HL-60 (cell line): Measurements from ENCODE around the gene HMOX2.

Source experiments
- GABPA ChIP-seq: IDR thresholded peaks from 2 replicates; pipeline ENCODE4 v1.6.1; 2012; ENCODE audit warnings: low read depth
- POLR2AphosphoS5 ChIP-seq: IDR thresholded peaks from 2 replicates; pipeline ENCODE4 v1.6.1; 2012; ENCODE audit warnings: low read depth
- SPI1 ChIP-seq: IDR thresholded peaks from 2 replicates; pipeline ENCODE4 v1.6.1; 2012; ENCODE audit warnings: low read depth, mild to moderate bottlenecking, borderline replicate concordance
- TF ChIP-seq, protein P1 (sequence below): IDR thresholded peaks from one replicate; pipeline ENCODE4 v1.5.1; 2011; ENCODE audit warnings: low read length, control low read depth, inconsistent platforms; ENCODE audit not compliant: insufficient read depth
- TF ChIP-seq, protein P2 (sequence below): IDR thresholded peaks from 2 replicates; pipeline ENCODE4 v1.6.1; 2012; ENCODE audit warnings: low read depth; ENCODE audit not compliant: insufficient replicate concordance

DNA sequence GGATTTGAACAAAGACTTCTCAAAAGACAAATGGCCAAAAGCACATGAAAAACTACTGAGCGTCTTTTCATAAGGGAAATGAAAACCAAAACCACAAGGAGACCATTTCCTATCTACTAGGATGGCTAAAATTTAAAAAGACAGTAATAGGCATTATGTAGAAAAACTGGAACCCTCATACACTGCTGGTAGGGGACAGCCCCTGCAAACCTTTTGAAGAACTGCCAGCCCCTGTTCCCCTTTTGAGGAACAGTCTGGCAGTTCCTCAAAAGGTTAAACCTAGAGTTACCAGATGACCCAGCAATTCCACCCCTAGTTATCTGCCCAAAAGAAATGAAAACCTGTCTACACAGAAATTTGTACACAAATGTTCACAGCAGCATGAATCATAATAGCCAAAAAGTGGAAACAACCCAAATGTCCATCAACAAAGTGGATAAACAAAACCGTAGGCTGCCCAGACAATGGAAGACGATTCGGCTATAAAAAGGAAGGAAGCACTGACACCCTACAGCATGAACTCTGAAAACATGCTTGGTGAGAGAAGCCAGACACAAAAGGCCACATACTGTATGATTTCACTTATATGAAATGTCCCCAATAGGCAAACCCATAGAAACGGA, 39.5 kb downstream of the HMOX2 start:
- TF ChIP-seq, protein P1, sequence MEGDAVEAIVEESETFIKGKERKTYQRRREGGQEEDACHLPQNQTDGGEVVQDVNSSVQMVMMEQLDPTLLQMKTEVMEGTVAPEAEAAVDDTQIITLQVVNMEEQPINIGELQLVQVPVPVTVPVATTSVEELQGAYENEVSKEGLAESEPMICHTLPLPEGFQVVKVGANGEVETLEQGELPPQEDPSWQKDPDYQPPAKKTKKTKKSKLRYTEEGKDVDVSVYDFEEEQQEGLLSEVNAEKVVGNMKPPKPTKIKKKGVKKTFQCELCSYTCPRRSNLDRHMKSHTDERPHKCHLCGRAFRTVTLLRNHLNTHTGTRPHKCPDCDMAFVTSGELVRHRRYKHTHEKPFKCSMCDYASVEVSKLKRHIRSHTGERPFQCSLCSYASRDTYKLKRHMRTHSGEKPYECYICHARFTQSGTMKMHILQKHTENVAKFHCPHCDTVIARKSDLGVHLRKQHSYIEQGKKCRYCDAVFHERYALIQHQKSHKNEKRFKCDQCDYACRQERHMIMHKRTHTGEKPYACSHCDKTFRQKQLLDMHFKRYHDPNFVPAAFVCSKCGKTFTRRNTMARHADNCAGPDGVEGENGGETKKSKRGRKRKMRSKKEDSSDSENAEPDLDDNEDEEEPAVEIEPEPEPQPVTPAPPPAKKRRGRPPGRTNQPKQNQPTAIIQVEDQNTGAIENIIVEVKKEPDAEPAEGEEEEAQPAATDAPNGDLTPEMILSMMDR = no peak
- TF ChIP-seq POLR2AphosphoS5 (0 out of 2 replicates have a peak, but pooled peaks have one; percentile 42), GABPA (no peak), SPI1 (peak; percentile 100)
- TF ChIP-seq, protein P2, sequence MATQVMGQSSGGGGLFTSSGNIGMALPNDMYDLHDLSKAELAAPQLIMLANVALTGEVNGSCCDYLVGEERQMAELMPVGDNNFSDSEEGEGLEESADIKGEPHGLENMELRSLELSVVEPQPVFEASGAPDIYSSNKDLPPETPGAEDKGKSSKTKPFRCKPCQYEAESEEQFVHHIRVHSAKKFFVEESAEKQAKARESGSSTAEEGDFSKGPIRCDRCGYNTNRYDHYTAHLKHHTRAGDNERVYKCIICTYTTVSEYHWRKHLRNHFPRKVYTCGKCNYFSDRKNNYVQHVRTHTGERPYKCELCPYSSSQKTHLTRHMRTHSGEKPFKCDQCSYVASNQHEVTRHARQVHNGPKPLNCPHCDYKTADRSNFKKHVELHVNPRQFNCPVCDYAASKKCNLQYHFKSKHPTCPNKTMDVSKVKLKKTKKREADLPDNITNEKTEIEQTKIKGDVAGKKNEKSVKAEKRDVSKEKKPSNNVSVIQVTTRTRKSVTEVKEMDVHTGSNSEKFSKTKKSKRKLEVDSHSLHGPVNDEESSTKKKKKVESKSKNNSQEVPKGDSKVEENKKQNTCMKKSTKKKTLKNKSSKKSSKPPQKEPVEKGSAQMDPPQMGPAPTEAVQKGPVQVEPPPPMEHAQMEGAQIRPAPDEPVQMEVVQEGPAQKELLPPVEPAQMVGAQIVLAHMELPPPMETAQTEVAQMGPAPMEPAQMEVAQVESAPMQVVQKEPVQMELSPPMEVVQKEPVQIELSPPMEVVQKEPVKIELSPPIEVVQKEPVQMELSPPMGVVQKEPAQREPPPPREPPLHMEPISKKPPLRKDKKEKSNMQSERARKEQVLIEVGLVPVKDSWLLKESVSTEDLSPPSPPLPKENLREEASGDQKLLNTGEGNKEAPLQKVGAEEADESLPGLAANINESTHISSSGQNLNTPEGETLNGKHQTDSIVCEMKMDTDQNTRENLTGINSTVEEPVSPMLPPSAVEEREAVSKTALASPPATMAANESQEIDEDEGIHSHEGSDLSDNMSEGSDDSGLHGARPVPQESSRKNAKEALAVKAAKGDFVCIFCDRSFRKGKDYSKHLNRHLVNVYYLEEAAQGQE = no peak
